Ascending aorta (tissue), 2 donors: ENCODE data around the gene ADM5. TPM values are rescaled to one million over a fixed set of nuclear protein-coding genes. Genes with fewer than 3 reads are reported as not detected.

Experiments
- DNase-seq, 2 donors: peaks; one replicate each; pipeline ENCODE4 v3.0.0-alpha.2; 2019; ENCODE audit warnings: low spot score in 2 of 2
- H3K27ac ChIP-seq, 2 donors: fragments of 200-600 bp; sonication (generic); one replicate each; pipeline ENCODE4 v1.5.1; 2016 to 2017; ENCODE audit warnings: mild to moderate bottlenecking in 1 of 2
- H3K27me3 ChIP-seq: fragments of 200-600 bp; sonication (generic); one replicate; pipeline ENCODE4 v1.5.1; 2017
- H3K36me3 ChIP-seq, 2 donors: fragments of 200-600 bp; sonication (generic); one replicate each; pipeline ENCODE4 v1.5.1; 2016
- H3K4me1 ChIP-seq, 2 donors: fragments of 200-600 bp; sonication (generic); one replicate each; pipeline ENCODE4 v1.5.1; 2016 to 2017; ENCODE audit warnings: mild to moderate bottlenecking in 1 of 2
- H3K4me3 ChIP-seq, 2 donors: fragments of 200-600 bp; sonication (generic); one replicate each; pipeline ENCODE4 v1.5.1; 2016 to 2017; ENCODE audit warnings: mild to moderate bottlenecking in 1 of 2
- H3K9me3 ChIP-seq, 2 donors: fragments of 200-600 bp; sonication (generic); one replicate each; pipeline ENCODE4 v1.5.1; 2016
- intact Hi-C: fragments of 100-400 bp; cut with DNase I; formaldehyde crosslinking; loops from one replicate; pipeline ENCODE4 v1.15.1; 2023
- total RNA-seq: library from RNA; depleted of rRNA; stranded (reverse); fragments of >200 nt; gene quantifications from one replicate; pipeline ENCODE4 v1.1.0, GENCODE V29; 2016
- TF ChIP-seq, protein P1 (sequence below), 3 experiments: fragments of 200-600 bp in 2 of 3; fragments of 450-650 bp in 1 of 3; sonication (generic) in 2 of 3; IDR thresholded peaks; one replicate each; pipeline ENCODE4 v1.5.1; 2016 to 2019; ENCODE audit warnings: antibody characterized with exemption in 3 of 3, mild to moderate bottlenecking in 1 of 3, moderate library complexity in 1 of 3

Gene ADM5
- total RNA-seq, 1 donor from 2014 or later: 9.8 TPM

DNA sequence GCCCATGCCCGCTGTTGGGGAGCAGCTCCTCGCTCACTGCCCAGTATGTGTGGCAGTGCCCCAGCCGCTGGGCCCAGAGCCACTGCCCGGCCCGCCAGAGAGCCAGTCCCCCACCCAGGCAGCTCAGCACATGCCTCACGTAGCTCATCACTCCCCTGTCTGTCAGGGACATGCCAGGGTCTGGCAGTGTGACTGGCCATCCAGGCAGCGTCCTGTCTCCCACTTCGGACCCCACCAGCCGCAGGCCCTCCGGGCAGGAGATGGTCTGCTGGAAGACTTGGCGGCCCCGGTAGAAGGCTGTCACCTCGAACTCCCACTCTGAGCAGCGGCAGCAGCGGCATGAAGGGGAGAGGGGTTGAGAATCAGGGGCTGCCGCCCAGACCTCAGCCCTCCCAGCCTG lies 27.4 kb upstream of the ADM5 start:
- peaks cover 56 to 61% of the 10 kb centered on the region in 2 donors for H3K36me3 ChIP-seq
- no peak for DNase-seq
- intact Hi-C loops: no loop called here

DNA sequence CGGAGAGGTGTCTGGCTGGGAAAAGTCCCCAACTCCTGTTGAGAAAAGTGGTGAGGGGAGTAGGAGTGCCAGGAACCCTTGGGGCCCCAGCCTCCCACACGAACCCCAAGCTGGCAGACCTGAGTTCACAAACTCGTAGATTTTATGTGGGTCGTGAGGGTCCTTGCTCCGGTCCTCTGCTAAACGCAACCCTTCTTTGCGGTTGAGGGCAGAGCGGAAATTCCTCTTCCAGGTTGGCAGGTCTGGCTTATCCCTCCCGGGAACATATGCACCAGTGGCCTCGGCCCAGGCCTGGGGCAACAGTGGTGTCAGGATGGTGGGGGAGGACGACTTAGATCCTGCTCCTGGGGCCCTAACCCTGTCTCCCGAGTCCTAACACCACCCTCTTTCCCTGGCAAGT lies 26.2 kb upstream of the ADM5 start:
- intact Hi-C loops: no loop called here
- TF ChIP-seq, protein P1, sequence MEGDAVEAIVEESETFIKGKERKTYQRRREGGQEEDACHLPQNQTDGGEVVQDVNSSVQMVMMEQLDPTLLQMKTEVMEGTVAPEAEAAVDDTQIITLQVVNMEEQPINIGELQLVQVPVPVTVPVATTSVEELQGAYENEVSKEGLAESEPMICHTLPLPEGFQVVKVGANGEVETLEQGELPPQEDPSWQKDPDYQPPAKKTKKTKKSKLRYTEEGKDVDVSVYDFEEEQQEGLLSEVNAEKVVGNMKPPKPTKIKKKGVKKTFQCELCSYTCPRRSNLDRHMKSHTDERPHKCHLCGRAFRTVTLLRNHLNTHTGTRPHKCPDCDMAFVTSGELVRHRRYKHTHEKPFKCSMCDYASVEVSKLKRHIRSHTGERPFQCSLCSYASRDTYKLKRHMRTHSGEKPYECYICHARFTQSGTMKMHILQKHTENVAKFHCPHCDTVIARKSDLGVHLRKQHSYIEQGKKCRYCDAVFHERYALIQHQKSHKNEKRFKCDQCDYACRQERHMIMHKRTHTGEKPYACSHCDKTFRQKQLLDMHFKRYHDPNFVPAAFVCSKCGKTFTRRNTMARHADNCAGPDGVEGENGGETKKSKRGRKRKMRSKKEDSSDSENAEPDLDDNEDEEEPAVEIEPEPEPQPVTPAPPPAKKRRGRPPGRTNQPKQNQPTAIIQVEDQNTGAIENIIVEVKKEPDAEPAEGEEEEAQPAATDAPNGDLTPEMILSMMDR (IDR thresholded peaks at IDR 0.05): no peak
- Histone ChIP-seq H3K27me3 (no peaks in the 10 kb centered on the region), H3K27ac (no peak overlapping the region), H3K9me3 (no peaks in the 10 kb centered on the region), H3K4me1 (peaks cover 0 to 18% of the 10 kb centered on the region in 2 donors), H3K36me3 (peaks cover 44 to 49% of the 10 kb centered on the region in 2 donors), H3K4me3 (no peak overlapping the region)
- DNase-seq: no peak

More for the DNA sequence above, 27.4 kb upstream of the ADM5 start:
- TF ChIP-seq, protein P1 (IDR thresholded peaks at IDR 0.05): no peak
- Histone ChIP-seq H3K27me3 (no peaks in the 10 kb centered on the region), H3K4me3 (no peak overlapping the region), H3K9me3 (no peaks in the 10 kb centered on the region), H3K4me1 (peaks cover 0 to 18% of the 10 kb centered on the region in 2 donors), H3K27ac (no peak overlapping the region)

DNA sequence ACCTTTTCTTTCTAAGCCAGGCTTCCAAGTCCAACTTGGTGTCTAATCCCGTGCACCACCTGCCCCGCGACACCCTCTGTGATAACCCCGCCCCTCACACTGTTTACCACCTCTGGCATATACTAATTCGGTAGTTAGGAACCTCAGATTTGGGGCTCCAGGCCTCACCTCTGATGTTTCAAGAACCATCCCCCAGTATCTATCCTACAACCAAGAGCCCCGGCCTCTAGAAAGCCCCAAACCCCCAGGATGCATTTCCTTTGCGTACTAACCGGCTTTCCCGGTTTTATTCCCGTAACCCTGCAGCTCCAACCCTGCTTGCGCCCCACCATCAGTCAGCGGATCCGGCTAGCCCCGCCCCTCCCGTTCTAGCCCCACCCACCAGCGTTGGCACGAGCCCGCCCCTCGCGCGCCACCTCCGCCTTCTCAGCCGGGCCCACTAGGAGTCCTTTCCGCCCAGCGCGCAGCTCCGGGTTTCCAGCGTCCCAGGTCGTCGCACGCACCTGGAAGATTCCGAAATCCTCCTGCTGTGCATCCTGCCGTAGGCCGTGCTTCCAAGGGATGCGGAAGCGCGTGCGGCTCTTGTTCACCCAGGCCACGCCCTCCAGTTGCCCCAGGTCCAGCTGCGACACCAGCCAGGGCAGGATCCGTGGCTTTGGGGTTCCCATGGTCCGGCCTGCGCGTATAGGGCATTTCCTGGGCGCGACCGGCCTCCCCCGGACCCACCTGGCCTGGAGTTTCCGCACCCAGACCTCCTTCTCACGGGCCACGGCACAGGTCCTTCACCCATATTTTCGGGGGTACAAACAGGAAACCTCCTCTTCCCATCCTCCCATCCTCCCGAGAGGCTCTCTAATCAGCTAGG lies 25.0 kb upstream of the ADM5 start:
- peaks cover 0 to 18% of the 10 kb centered on the region in 2 donors for H3K4me1 ChIP-seq
- TF ChIP-seq, protein P1 (IDR thresholded peaks at IDR 0.05): peak; percentile 12 to 33 (median 26)
- peaks cover 32 to 37% of the 10 kb centered on the region in 2 donors for H3K36me3 ChIP-seq
- no peaks in the 10 kb centered on the region for H3K27me3 ChIP-seq
- peak overlapping the region; percentile 83 for H3K4me3 ChIP-seq
- DNase-seq: peak in 1 of 2 donors; percentile 94
- H3K27ac ChIP-seq: peak overlapping the region; percentile 87 to 89
- no peaks in the 10 kb centered on the region for H3K9me3 ChIP-seq
- intact Hi-C loops: loop anchor here (1.0 kb wide), 3 partner anchors 12 to 74 kb away; partner anchors contain the start of gene SCAF1

DNA sequence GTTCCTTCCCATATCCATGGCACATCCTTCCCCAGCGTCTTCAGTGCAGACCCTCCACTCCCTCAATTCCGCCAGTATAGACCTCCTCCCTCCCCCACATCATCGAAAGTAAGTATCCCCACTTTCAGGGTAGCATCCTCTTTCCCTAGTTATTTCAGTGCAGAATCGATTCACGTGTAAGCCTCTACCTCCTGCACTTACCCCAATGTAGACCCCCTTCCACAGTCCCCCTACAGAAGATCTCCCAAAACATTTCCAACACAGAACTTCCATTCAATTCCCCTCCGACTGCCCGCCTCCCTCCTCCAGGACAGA lies 24.4 kb upstream of the ADM5 start:
- Histone ChIP-seq H3K4me3 (peak overlapping the region; percentile 83), H3K4me1 (peaks cover 0 to 18% of the 10 kb centered on the region in 2 donors), H3K9me3 (no peaks in the 10 kb centered on the region), H3K36me3 (peaks cover 28 to 31% of the 10 kb centered on the region in 2 donors), H3K27me3 (no peaks in the 10 kb centered on the region), H3K27ac (peak overlapping the region; percentile 87 to 89)
- no peak for DNase-seq
- TF ChIP-seq, protein P1 (IDR thresholded peaks at IDR 0.05): no peak
- intact Hi-C loops: loop anchor here (1.0 kb wide), 1 partner anchor 11 kb away; no protein-coding TSS in a partner anchor

DNA sequence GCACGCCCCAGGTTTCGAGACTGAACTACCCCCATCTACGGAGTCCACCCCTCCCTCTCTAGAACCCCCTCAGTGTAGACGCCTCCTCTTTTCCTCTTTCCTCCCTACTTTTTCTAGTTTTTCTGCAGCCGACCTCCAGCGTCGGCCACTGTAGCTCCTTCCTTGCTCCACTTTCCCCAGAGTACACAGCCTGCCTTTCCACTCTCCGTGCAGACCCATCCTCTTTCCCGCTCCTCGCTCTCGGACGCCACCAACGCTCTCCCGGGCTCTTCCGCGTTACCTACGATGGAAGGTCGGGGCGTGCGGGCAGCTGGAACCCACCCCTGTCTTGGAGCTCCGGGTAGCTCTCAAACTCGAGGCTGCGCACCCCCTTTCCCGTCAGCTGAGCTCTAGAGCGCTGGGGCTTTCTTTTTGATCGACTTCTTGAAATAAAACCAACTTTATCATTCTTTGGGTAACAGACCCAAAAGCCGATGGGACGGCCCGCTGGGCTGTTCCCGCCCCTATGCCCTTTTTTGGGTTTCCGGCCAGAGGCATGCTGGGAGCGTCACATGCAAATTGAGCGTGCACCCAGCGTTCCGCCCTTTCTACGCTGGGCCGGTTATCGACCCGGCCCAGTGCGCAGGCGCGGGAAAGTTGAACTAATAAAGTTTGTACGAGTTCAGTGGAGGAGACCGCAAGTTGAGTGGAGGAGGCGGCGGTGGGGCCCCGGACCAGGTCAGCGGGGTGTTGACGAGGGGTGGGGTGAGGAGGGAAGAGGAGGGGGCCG lies 23.9 kb upstream of the ADM5 start, which contains the start of the genes BCL2L12 and IRF3:
TSS of gene BCL2L12 (plus strand) at position 583 of the 769 bp plus-strand sequence. CDS start 760 bp downstream, outside the sequence.
TSS of gene IRF3 (minus strand) at position 507 of the 769 bp plus-strand sequence. CDS start 1,019 bp downstream, outside the sequence.
- peak; percentile 88 to 98 for DNase-seq
- peak within 1 kb of the TSS; percentile 87 to 89 for H3K27ac ChIP-seq
- TF ChIP-seq, protein P1 (IDR thresholded peaks at IDR 0.05): no peak
- H3K36me3 ChIP-seq: peaks cover 23 to 27% of the 10 kb centered on the region in 2 donors
- H3K27me3 ChIP-seq: no peaks in the 10 kb centered on the region
- H3K4me1 ChIP-seq: peaks cover 0 to 18% of the 10 kb centered on the region in 2 donors
- no peaks in the 10 kb centered on the region for H3K9me3 ChIP-seq
- peak within 1 kb of the TSS; percentile 83 for H3K4me3 ChIP-seq
- intact Hi-C loops: loop anchor here (1.0 kb wide), 1 partner anchor 11 kb away; no protein-coding TSS in a partner anchor
